HepG2 (cell line): ENCODE data around the gene MAN2C1. TPM values are rescaled to one million over a fixed set of nuclear protein-coding genes. Genes with fewer than 3 reads are reported as not detected.

Experiments
- AGO1 ChIP-seq: fragments of 200-400 bp; formaldehyde crosslinking; IDR thresholded peaks from 2 replicates; pipeline ENCODE4 v1.6.1; 2017; ENCODE audit warnings: mild to moderate bottlenecking, low read depth, low read length, moderate library complexity; ENCODE audit not compliant: poor library complexity, severe bottlenecking
- CBFB ChIP-seq: sonication (generic); formaldehyde crosslinking; IDR thresholded peaks from 2 replicates; pipeline ENCODE4 v1.4.0; 2020; ENCODE audit warnings: missing genetic modification reagents
- ELF1 ChIP-seq: sonication (generic); formaldehyde crosslinking; IDR thresholded peaks from 2 replicates; pipeline ENCODE4 v1.4.0; 2020; ENCODE audit warnings: missing genetic modification reagents
- FOXP1 ChIP-seq, 2 experiments: fragments of 450-650 bp in 1 of 2; IDR thresholded peaks; 2 replicates each; pipeline ENCODE4 v1.6.1; 2017 to 2018; ENCODE audit warnings: antibody characterized with exemption in 1 of 2
- HDAC2 ChIP-seq: sonication (generic); formaldehyde crosslinking; IDR thresholded peaks from 2 replicates; pipeline ENCODE4 v1.4.0; 2020; ENCODE audit warnings: missing genetic modification reagents
- HOXA3 ChIP-seq: sonication (generic); formaldehyde crosslinking; IDR thresholded peaks from 2 replicates; pipeline ENCODE4 v1.5.0; 2020; ENCODE audit warnings: missing genetic modification reagents
- MEIS1 ChIP-seq: sonication (generic); formaldehyde crosslinking; IDR thresholded peaks from 2 replicates; pipeline ENCODE4 v1.9.0; 2021; ENCODE audit warnings: mild to moderate bottlenecking, missing genetic modification reagents, moderate library complexity, borderline replicate concordance
- RORA ChIP-seq: sonication (generic); formaldehyde crosslinking; IDR thresholded peaks from 2 replicates; pipeline ENCODE4 v1.5.0; 2020; ENCODE audit warnings: mild to moderate bottlenecking, missing genetic modification reagents, moderate library complexity
- TEAD3 ChIP-seq: optimal IDR thresholded peaks from 2 replicates; pipeline ENCODE3; 2016; ENCODE audit warnings: borderline replicate concordance
- ZBTB20 ChIP-seq: sonication (generic); formaldehyde crosslinking; IDR thresholded peaks from 2 replicates; pipeline ENCODE4 v1.8.1; 2023; ENCODE audit warnings: missing genetic modification reagents, low read depth, mild to moderate bottlenecking, borderline replicate concordance
- ZBTB7A ChIP-seq: sonication (generic); formaldehyde crosslinking; IDR thresholded peaks from 2 replicates; pipeline ENCODE4 v1.8.0; 2022; ENCODE audit warnings: mild to moderate bottlenecking, missing genetic modification reagents
- ZFP36L1 ChIP-seq: sonication (generic); formaldehyde crosslinking; IDR thresholded peaks from 2 replicates; pipeline ENCODE4 v1.8.0; 2022; ENCODE audit warnings: mild to moderate bottlenecking, missing genetic modification reagents, moderate library complexity
- ZNF44 ChIP-seq: sonication (generic); formaldehyde crosslinking; IDR thresholded peaks from 2 replicates; pipeline ENCODE4 v1.5.1; 2020; ENCODE audit warnings: mild to moderate bottlenecking, missing genetic modification reagents
- ZNF543 ChIP-seq: sonication (generic); formaldehyde crosslinking; IDR thresholded peaks from 2 replicates; pipeline ENCODE4 v1.4.0; 2020; ENCODE audit warnings: mild to moderate bottlenecking, missing genetic modification reagents
- ZNF619 ChIP-seq: sonication (generic); formaldehyde crosslinking; IDR thresholded peaks from 2 replicates; pipeline ENCODE4 v1.4.0; 2020; ENCODE audit warnings: mild to moderate bottlenecking, missing genetic modification reagents
- ZNF629 ChIP-seq: sonication (generic); formaldehyde crosslinking; conservative IDR thresholded peaks from 2 replicates; pipeline ENCODE4 v1.5.0; 2020; ENCODE audit warnings: missing genetic modification reagents
- ZNF788 ChIP-seq: sonication (generic); formaldehyde crosslinking; IDR thresholded peaks from 2 replicates; pipeline ENCODE4 v1.5.0; 2020; ENCODE audit warnings: mild to moderate bottlenecking, missing genetic modification reagents, borderline replicate concordance
- polyA plus RNA-seq, 8 experiments: library from polyadenylated mRNA; depleted of rRNA in 3 of 8; stranded (reverse) in 7 of 8; unstranded in 1 of 8; fragments of >200 nt; fragmentation: Illumina TruSeq in 4 of 8; extraction: Trizol in 4 of 8; gene quantifications; 2 replicates each; pipeline versions ENCODE4 v1.2.1 to v1.2.3, GENCODE V29; 2011 to 2016; ENCODE audit warnings: low read depth in 4 of 8, missing spikeins in 1 of 8, mixed read lengths in 1 of 8; ENCODE audit not compliant: insufficient read depth in 1 of 8
- total RNA-seq, 5 experiments: library from RNA; depleted of rRNA; stranded (reverse); fragments of >200 nt; fragmentation: Illumina TruSeq; extraction: Trizol; gene quantifications; 2 replicates each; pipeline ENCODE4 v1.2.3, GENCODE V29; 2016; ENCODE audit warnings: low read depth in 1 of 5
- TF ChIP-seq, protein P1 (sequence below): sonication (generic); formaldehyde crosslinking; IDR thresholded peaks from 2 replicates; pipeline ENCODE4 v1.8.0; 2022; ENCODE audit warnings: missing genetic modification reagents, mild to moderate bottlenecking, inconsistent platforms, borderline replicate concordance
- TF ChIP-seq, protein P2 (sequence below), 2 experiments: IDR thresholded peaks; 2 replicates each; pipeline ENCODE4 v1.6.1; 2011 to 2012; ENCODE audit warnings: low read length in 2 of 2, borderline replicate concordance in 1 of 2, low read depth in 1 of 2, mild to moderate bottlenecking in 1 of 2, moderate library complexity in 1 of 2
- TF ChIP-seq, protein P3 (sequence below): sonication (generic); formaldehyde crosslinking; IDR thresholded peaks from 2 replicates; pipeline ENCODE4 v1.5.1; 2020; ENCODE audit warnings: missing genetic modification reagents, mild to moderate bottlenecking, borderline replicate concordance
- TF ChIP-seq, protein P4 (sequence below): sonication (generic); formaldehyde crosslinking; IDR thresholded peaks from 2 replicates; pipeline ENCODE4 v1.4.0; 2020; ENCODE audit warnings: missing genetic modification reagents

MAN2C1 gene
- total and polyA plus RNA-seq, 2 of the 13 experiments (the other 11 are each of a cell fraction or from before 2014, with no cell fraction given), result 62.6 to 71.0 TPM

DNA sequence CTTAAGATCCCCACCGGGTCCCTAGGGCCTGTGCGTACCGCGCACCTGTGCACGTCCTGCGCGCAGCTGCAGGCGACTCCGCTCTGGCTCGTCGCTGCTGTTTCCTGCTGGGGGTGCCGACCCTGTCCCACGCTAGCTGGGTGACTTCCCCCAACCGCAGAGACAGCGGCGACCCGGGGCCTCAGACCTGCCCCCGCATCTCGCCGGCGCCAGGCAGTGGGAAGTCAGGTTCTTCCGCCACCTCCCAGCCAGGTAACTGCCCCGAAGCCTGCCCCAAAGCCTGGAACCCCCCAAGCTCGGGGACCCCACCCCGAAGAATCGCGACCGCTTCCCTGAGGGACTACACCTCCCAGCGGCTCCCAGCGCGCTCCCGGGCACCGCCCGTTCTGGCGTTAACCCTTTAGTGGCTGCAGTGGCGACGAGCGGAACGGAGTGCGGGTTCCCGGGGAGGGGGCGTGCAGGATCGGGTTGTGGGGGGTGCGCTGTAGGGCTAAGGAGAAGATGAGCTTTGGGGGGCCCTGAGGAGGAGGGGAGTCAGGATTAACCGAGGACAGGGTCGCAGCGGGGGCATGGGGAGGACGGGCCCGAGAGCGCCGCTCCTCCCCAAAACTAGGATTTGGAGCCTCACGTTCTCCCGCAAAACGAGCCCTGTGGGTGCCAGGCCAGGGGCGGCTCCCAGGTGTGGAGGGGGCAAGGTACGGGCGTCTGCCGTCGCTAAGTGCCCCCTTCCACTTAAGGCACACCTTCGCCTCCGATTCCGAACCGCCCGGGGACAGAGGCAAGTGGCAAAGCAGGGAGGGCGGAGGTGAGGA, 21.0 kb downstream of the MAN2C1 start (continued):
- no peak for TF ChIP-seq ZFP36L1
- peak; percentile 44; the same call in 1 of the 2 replicates for TF ChIP-seq ZNF788 (CRISPR knock-in tag)
- TF ChIP-seq, protein P1, sequence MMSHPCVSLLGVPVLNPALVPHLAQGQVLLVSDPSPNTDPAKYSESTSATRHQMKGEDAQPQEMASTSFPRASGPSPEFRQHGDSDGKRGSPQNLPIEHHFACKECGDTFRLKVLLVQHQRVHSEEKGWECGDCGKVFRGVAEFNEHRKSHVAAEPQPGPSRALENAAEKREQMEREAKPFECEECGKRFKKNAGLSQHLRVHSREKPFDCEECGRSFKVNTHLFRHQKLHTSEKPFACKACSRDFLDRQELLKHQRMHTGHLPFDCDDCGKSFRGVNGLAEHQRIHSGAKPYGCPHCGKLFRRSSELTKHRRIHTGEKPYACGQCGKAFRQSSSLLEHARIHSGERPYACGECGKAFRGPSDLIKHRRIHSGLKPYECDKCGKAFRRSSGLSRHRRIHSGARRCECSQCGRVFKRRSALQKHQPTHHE (CRISPR knock-in tag), result peak; percentile 87; the same call in 1 of the 2 replicates
- TF ChIP-seq, protein P2, sequence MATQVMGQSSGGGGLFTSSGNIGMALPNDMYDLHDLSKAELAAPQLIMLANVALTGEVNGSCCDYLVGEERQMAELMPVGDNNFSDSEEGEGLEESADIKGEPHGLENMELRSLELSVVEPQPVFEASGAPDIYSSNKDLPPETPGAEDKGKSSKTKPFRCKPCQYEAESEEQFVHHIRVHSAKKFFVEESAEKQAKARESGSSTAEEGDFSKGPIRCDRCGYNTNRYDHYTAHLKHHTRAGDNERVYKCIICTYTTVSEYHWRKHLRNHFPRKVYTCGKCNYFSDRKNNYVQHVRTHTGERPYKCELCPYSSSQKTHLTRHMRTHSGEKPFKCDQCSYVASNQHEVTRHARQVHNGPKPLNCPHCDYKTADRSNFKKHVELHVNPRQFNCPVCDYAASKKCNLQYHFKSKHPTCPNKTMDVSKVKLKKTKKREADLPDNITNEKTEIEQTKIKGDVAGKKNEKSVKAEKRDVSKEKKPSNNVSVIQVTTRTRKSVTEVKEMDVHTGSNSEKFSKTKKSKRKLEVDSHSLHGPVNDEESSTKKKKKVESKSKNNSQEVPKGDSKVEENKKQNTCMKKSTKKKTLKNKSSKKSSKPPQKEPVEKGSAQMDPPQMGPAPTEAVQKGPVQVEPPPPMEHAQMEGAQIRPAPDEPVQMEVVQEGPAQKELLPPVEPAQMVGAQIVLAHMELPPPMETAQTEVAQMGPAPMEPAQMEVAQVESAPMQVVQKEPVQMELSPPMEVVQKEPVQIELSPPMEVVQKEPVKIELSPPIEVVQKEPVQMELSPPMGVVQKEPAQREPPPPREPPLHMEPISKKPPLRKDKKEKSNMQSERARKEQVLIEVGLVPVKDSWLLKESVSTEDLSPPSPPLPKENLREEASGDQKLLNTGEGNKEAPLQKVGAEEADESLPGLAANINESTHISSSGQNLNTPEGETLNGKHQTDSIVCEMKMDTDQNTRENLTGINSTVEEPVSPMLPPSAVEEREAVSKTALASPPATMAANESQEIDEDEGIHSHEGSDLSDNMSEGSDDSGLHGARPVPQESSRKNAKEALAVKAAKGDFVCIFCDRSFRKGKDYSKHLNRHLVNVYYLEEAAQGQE (IDR thresholded peaks at IDR 0.05; ENCODE audit: borderline replicate concordance in 1 of 2, low read depth in 1 of 2, low read length in 2 of 2), result no peak
- no peak for TF ChIP-seq ZNF629 (CRISPR knock-in tag)
- TF ChIP-seq FOXP1 (IDR thresholded peaks at IDR 0.05), result no peak
- no peak for TF ChIP-seq FOXP1 (CRISPR knock-in tag; IDR thresholded peaks at IDR 0.05)
- no peak for TF ChIP-seq TEAD3 (CRISPR knock-in tag)
- peak; percentile 39; the same call in 1 of the 2 replicates for TF ChIP-seq ELF1 (CRISPR knock-in tag)
- 0 out of 2 replicates have a peak, but pooled peaks have one; percentile 30 for TF ChIP-seq CBFB (CRISPR knock-in tag)
- TF ChIP-seq ZNF543 (CRISPR knock-in tag), result no peak; the same call in none of the 2 replicates
- peak; percentile 34; the same call in 1 of the 2 replicates for TF ChIP-seq HOXA3 (CRISPR knock-in tag)
- TF ChIP-seq, protein P3, sequence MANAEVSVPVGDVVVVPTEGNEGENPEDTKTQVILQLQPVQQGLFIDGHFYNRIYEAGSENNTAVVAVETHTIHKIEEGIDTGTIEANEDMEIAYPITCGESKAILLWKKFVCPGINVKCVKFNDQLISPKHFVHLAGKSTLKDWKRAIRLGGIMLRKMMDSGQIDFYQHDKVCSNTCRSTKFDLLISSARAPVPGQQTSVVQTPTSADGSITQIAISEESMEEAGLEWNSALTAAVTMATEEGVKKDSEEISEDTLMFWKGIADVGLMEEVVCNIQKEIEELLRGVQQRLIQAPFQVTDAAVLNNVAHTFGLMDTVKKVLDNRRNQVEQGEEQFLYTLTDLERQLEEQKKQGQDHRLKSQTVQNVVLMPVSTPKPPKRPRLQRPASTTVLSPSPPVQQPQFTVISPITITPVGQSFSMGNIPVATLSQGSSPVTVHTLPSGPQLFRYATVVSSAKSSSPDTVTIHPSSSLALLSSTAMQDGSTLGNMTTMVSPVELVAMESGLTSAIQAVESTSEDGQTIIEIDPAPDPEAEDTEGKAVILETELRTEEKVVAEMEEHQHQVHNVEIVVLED (CRISPR knock-in tag), result peak; percentile 82
- no peak; the same call in 1 of the 2 replicates for TF ChIP-seq ZNF619 (CRISPR knock-in tag)
- TF ChIP-seq RORA (CRISPR knock-in tag), result no peak
- peak; percentile 73; the same call in 1 of the 2 replicates for TF ChIP-seq ZBTB7A (CRISPR knock-in tag)
- TF ChIP-seq HDAC2 (CRISPR knock-in tag), result no peak
- peak; percentile 68 for TF ChIP-seq AGO1
- TF ChIP-seq MEIS1 (CRISPR knock-in tag), result no peak; the same call in 1 of the 2 replicates
- 0 out of 2 replicates have a peak, but pooled peaks have one; percentile 18 for TF ChIP-seq ZBTB20 (CRISPR knock-in tag)
- TF ChIP-seq, protein P4, sequence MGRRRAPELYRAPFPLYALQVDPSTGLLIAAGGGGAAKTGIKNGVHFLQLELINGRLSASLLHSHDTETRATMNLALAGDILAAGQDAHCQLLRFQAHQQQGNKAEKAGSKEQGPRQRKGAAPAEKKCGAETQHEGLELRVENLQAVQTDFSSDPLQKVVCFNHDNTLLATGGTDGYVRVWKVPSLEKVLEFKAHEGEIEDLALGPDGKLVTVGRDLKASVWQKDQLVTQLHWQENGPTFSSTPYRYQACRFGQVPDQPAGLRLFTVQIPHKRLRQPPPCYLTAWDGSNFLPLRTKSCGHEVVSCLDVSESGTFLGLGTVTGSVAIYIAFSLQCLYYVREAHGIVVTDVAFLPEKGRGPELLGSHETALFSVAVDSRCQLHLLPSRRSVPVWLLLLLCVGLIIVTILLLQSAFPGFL, result no peak
- TF ChIP-seq ZNF44, result peak; percentile 48; the same call in 1 of the 2 replicates
